Stimulated activated CD8-positive, alpha-beta memory T cell treated with anti-CD3 and anti-CD28 coated beads, Interleukin-7, amount 100 ng/mL, for 48 hours (primary cell): ENCODE measurements around the gene HNRNPA1.
"Not testable (repeated sequence)": the region's sequence is repeated elsewhere in the genome, so short reads cannot be mapped to it uniquely, and the experiment has no call there.

Source experiments
- DNase-seq, 2 donors: peaks; one replicate each; pipeline ENCODE4 v3.0.0-alpha.2; 2020; ENCODE audit warnings: low read depth in 1 of 2; ENCODE audit errors: extremely low read depth in 1 of 2

The HNRNPA1 gene

DNA sequence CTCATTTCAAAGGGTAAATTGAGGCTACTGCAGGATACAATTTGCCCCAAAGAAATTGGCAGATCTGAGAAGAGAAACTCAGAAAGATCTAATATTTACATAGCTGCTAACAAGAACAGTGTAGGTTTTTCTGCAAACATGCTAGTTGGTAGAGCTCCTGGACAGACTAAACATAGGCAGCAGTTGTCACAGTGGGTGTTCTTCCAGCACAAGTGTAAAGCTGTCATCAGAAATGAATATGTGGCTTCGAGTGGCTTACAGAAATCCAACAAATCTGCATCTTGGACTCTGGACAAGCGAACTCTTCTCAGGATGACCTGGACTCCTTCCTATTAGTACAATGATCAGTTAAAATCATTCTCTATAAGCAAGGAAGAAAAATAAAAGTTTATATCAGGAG is 6.5 kb upstream of the HNRNPA1 start:
- no peak for DNase-seq

DNA sequence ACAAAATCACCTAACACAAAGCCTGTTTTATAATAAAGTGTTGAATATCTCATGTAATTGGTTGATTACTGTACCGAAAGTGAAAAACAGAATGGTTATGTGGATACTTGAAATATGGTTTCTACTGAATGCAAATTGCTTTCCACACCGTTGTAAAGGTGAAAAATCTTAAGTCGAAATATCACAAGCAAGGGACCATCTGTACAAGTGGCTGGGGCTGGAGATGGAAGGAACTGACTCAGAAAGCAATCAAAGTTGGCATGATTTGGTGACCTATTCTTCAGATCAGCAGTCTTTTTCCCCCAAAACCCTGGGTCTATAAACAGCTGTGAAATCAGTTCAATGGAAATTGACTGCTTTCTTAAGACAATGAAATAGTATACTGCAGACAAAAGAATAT is 4.2 kb upstream of the HNRNPA1 start:
- DNase-seq: no peak

DNA sequence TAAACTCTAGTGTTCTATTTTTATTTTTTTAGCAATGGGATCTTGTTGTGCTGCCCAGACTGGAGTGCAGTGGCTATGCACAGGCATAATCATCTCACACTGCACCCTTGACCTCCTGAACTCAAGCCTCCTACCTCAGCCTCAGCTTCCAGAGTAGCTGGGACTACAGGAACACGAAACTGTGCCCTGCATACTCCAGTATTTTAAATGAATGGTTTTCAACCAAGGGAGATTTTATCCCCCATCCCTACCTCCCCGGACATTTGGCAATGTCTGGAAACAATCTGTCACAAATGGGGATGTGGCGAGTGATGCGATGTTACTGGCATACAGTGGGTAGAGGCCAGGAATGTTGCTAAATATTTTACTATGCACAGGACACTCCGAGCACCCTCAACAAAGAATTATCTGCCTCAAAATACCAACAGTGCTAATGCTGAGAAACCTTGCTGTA is 2.7 kb upstream of the HNRNPA1 start:
- no peak for DNase-seq

DNA sequence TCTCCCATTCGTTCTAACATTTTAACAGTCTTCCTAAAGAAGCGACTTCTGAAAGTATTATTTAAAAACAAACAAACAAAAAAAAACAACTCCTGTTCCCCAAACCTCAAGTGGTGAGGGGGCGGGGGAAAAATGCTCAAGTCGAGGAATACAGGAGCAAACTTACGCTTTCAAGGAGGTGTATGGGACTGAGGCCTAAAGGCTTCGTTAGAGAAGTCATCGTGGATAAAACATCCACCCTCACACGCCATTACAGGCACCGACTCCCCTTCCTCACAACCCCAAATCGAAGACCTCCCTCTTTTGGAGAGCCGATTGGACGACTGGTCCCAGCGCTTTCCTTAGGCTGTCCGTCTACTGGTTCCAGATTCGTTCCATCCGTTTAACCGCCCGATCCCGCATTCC is 1.3 kb upstream of the HNRNPA1 start:
- DNase-seq: no peak

DNA sequence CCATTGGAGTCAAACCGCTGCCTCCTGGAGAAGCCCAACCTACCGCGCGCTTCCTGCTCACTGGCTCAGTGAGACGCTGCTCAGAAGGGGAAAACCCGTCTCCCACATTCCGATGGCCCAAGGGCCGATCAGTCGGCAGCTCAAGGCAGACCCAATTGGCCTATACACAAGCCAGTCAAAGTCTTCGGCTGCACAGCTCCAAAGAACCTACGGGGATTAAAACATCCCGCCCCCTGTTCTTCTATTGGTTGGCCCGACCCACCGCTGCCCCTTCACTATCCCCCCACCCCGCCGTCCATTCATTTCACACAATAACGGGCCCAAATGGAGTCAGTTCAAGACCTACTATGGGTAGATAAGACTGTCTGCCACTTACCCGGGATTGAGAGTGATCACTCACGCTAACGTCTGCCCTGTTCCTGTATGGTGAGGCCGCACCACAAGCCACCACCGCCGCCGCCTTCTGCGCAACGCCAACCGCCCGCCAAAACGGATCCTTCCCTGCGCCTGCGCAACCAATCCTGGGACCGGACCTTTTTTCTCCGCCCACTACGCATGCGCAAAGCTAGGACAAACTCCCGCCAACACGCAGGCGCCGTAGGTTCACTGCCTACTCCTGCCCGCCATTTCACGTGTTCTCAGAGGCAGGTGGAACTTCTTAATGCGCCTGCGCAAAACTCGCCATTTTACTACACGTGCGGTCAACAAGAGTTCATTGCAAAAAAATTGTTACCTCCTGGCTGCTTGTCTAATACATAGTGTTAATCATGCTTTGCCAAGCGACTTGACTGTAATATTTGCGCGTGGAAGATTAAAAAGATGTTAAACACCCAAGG is 676 bp upstream of the HNRNPA1 start, which contains the start of gene CBX5:
CBX5 (minus strand) TSS at position 491 of the 836 bp plus-strand sequence. CDS start 22,472 bp downstream, outside the sequence.
- peak; percentile 97 to 98 for DNase-seq

DNA sequence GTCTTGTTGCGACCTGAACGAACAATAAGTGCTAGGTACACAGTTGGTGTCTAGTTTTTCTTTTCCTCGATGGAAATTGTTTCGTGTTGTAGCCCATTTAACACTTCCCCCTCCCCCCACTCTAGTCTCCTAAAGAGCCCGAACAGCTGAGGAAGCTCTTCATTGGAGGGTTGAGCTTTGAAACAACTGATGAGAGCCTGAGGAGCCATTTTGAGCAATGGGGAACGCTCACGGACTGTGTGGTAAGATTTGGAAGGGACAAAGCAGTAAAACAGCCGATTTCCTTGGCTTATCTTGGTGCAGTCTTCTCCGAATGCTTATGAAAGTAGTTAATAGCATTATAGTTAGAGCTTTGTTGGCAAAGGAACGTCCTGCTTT is 724 bp downstream of the HNRNPA1 start:
- DNase-seq: not testable (repeated sequence)

DNA sequence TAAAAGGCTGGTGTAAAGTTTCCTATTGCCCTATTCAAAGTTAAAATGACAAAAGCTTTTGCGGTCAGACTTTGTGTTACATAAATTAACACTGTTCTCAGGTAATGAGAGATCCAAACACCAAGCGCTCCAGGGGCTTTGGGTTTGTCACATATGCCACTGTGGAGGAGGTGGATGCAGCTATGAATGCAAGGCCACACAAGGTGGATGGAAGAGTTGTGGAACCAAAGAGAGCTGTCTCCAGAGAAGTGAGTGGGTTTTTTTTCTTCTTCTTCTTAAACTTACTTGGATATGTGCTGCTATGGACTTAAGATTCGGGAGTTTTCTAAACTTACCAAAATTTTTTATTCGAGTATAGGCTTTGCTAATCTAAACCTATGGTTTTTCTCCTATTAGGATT is 1.2 kb downstream of the HNRNPA1 start:
- DNase-seq: not testable (repeated sequence)

DNA sequence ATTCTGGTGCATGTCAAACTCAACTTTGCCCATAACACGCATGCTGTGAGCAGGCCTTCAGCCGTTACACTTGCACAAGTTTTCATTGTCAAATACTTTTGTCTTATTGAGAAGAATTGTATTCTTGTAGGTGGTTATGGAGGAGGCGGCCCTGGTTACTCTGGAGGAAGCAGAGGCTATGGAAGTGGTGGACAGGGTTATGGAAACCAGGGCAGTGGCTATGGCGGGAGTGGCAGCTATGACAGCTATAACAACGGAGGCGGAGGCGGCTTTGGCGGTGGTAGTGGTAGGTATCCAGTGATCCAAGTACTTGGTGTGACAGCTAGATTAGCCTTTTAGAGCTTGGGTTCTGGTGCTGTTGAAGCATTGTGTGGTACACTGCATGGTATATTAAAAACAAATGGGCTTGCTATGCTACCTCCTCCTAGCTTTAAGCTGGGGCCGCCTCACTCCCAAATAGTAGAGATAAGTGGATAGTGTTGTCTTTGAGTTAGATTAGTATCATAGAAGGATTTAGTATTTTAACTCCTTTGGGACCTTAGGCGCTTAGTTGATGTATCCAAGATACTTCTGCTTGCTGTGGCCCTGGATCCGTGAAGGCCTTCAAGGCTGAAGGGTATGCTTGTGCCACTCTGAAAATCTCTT is 2.5 kb downstream of the HNRNPA1 start:
- no peak for DNase-seq

DNA sequence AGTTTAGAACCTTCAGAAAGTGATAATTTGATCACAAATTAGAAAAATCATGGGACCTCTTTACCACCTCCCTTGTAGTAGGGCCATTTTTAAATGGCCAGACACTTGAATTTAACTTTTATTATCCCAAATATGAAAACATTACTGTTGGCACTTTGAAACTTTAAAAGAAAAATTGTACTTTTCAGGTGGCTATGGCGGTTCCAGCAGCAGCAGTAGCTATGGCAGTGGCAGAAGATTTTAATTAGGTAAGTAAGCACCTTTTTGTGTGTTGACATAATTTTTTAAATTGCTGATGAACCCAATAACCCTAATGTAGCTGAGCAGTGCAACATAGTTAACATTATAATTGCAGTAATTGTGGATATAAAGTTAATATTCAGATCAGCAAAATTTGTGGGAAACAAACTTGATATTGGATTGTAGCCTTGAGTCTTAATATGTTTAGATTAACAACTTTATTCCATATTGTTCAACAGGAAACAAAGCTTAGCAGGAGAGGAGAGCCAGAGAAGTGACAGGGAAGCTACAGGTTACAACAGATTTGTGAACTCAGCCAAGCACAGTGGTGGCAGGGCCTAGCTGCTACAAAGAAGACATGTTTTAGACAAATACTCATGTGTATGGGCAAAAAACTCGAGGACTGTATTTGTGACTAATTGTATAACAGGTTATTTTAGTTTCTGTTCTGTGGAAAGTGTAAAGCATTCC is 3.7 kb downstream of the HNRNPA1 start:
- DNase-seq: not testable (repeated sequence)

DNA sequence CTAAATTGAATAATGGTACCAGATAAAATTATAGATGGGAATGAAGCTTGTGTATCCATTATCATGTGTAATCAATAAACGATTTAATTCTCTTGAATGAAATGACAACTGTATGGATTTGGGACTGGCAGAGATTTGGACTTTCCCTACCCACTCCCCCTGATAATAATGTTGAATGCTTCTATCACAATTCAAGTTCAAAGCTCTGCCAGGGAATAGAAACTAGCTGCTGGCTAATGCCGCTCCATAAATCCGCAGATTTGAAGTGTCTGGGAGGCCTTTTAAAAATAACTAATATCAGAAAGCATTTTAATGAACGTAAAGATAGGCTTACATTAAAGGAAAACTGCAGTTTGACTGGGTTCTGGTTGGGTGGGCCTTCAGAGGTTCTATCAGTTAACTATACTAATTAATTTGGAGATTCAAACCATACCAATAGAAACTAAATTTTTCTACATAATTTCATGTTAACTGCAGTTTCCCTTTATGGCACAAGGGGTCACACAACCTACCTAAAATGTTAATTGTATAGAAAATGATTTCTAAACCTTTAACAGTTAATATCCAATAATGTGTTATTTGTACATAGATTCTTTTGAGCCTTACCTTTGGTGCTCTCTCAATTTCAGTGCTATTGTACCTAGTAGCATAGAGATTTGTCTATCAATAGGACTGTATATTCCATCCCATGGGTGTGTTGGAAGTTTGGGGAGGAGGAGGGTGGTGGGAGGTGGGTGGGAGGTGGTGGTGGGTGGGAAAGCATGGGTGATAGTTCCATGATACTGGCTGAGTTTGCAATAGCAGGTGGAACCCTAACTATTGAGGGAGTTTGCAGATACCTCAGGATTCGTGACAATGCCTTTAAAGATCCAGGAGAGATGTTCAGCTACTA is 4.9 kb downstream of the HNRNPA1 start:
- DNase-seq: no peak

DNA sequence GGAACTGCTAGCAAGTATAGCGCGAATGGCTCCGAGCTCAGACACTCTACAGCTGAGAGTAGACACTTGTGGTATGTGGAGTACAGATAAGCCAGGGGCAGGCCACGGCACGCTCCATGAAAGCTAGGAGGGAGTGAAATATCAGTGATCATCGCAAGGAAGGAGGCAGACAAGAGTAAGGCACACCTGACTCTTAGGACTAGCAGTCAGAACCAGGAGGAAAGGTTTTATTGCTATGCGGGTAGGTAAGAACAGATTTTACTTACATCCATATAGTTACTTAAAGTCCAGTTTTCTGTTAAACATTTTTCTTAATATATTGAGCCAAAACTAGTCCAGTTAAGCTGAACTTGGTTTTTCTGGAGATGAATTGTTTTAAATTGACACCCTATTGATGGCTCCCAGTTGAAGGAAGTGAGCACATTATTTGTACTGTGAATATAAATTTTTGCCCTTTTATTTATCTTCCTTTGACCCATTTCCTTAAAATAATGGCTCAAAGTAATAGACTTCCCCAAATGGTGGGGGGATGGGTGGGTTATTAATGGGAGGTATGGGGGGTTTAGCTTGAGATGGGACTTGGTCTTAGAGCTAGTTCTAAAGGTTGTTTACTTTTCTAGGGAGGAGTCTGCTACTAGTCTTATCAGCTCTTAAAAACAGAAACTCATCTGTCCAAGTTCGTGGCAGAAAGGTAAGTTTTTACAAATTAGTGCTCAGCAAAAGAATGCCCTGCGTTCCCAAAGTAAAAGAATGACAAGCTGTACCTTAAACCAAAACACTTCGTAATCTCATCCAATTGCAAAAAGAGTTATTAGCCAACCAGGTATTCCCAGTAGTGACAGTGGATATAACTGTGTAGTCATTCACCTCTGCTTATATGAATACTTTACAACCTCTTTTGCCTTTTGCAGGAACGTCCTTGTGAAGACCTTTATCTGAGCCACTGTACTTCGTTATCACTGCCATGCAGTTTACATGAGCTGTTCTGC is 5.8 kb downstream of the HNRNPA1 start:
- DNase-seq: no peak

DNA sequence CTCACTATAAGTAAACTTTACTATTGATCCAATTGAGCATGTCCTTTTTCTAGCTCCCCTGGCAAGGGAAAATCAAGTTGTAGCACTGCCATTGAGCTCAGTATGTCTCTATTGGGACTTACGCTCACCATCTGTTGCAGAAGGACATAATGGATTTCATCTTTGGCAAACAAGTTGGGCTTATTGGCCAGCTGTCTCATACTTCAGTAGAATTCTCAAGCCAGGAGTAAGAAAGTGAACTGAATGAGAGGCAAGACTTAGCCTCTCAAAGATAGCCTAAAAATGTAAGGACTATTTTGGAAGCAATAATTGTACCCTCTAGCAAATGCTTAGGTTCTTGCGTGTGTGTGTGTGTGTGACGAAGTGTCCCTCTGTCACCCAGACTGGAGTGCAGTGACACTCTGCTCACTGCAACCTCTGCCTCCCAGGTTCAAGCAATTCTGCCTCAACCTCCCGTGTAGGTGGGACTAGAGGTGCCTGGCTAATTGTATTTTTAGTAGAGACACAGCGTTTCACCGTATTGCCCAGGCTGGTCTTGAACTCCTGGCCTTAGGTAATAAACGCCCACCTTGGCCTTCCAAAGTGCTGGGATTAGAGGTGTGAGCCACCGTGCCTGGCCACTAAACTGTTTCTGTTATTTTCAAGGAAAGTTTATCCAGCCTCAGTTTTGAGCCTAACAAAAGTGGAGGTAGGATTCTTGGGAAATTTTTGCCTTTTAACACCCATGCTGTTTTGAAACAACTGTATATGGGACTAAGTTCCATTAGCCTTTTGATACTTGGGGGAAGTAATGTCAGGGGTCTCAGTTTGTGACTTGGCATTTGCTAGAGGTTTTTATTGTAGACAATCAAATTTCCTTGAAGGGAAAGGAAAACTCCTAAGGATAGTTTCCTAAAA is 7.0 kb downstream of the HNRNPA1 start:
- no peak for DNase-seq

DNA sequence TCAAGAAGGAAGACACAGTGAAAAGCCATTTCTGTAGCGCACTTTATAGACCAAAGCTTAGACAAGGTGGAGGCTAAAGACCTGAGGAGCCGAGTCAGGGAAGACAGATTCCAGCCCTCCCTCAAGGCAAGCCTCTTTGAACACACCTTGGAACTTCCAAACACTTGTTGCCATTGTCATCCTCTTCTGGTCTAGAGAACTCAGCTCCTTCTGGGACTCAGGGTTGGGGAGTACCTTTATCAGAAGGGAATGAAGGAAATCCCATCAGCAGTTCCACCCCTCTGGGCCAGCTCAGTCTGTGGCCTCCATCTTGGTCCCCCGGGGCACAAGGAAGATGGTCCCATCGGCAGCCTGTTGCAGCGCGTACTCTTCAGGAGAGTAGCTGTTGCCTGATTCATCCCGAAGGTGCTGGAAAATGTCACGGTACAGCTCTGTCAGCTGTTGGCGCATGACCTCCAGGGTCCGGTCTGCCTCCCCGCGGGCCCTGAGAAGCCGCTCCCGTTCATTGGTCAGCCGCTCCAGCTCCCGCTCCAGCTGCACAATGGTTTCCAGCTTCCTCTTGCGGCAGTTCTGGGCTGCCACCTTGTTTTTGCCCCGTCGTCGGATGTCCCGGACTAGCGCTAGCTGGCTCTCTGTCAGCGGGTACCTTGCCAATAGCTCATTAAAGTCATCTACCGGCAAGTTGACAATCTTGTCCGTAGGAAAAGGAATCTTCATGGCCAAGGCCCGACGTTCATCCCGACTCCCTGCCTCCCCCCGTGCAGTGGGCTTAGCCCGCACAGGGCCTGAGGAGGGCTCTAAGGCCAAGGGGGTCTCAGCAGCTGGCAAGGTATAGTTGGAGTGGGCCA is 11.8 kb downstream of the HNRNPA1 start:
- no peak for DNase-seq

DNA sequence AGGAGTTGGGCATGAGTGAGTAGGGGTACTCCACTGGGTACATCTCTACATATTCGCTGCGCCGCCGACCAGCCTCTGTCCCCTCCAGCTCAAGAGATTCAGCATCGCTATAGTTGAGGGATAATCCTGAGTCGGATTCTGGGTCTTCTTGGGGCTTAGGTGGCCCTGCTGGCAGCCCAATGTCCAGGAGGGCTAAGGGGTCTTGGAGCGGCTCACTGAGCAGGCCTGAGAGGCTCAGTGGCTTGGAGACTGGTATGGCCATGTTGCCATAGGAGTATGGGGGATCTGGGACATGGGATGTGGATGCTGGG is 12.4 kb downstream of the HNRNPA1 start:
- DNase-seq: no peak

DNA sequence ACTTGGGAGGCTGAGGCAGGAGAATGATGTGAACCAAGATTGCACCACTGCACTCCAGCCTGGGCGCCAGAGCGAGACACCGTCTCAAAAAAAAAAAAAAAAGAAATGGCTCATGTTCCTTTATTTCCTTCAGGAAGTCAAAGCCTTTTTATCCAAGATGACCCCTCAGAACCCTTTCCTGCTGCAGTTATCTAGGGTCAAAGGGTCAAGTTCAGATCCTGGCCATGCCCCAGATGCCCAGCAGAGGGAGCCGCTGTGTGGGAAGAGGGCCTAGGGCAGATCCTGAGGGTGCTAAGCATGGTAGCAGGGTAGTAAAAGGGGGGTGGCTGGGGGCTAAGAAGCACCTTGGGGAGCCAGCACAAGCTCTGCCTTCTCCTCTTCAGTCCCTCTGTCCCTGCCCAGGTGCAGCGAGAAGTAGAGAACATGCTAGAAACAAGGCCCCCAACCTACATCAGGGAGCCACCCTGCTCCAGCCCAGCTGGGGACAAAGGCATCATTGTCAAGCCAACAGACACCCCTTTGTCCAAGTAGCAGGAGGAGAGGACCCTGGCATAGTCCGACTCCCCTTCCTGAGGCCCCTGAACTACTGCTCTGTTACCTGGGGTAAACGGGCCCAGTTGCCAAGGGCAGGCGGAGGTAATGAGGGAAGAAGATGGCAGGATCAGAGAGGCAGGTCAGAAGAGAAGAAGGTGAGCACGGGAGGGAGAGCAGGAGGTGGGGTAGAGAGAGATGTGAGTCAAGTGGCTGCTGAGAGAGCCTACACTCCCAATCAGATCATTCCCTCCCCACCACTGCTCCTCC is 13.8 kb downstream of the HNRNPA1 start:
- DNase-seq: peak in 1 of 2 donors; percentile 50

DNA sequence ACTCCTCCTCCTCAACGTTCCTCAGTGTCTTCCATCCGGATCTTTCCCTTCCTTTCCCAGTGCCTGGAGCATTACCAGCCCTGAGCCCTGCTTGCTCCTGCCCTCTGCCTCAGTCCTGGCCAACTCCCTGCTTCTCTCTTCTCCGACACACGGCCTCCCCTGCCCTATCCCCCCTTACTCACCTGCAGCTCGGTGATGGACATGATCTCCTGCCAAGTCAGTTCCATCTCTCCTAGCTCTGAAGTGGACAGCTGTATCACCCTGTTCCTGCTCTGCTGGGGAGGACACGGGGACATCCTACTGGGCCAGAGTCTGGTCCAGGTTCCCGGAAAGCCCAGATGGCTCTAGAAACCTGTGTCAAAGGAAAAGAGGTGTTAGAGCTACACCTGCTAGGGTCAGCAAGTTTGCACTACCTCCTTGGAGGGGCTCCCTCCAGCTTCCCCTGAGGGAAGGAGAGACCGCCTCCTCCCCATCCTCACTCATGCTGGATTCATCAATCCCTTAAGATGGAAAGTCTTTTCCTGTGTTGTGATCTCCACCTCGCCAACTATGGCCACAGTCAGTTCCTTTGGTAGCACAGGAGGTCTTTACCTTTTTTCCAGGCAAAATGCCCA is 14.5 kb downstream of the HNRNPA1 start:
- DNase-seq: no peak
